K562 (cell line): ENCODE results near the gene PRPF18.

Experiments used
- CTCF ChIP-seq, 3 experiments: IDR thresholded peaks in 2 of 3; conservative IDR thresholded peaks in 1 of 3; 2 replicates each; pipeline ENCODE4 v1.5.1; 2011 to 2012; ENCODE audit warnings: low read length in 3 of 3, mild to moderate bottlenecking in 3 of 3, control low read depth in 2 of 3, improper control_type of control experiment in 1 of 3, inconsistent platforms in 1 of 3, low read depth in 1 of 3, mixed read lengths in 1 of 3, moderate library complexity in 1 of 3; ENCODE audit not compliant: insufficient read depth in 2 of 3
- HDAC6 ChIP-seq: IDR thresholded peaks from 2 replicates; pipeline ENCODE4 v1.6.1; 2012; ENCODE audit warnings: low read depth, mild to moderate bottlenecking, control low read depth, inconsistent platforms, low read length, moderate library complexity
- JUN ChIP-seq, 2 experiments: sonication (generic) in 1 of 2; formaldehyde crosslinking in 1 of 2; IDR thresholded peaks; 2 replicates each; pipeline versions ENCODE4 v1.6.1 to v1.8.0; 2012 to 2022; ENCODE audit warnings: borderline replicate concordance in 2 of 2, mild to moderate bottlenecking in 2 of 2, improper control_type of control experiment in 1 of 2, low read depth in 1 of 2, low read length in 1 of 2, missing genetic modification reagents in 1 of 2
- KDM4B ChIP-seq, 2 experiments: fragments of 450-650 bp in 1 of 2; sonication (generic) in 1 of 2; IDR thresholded peaks; 2 replicates each; pipeline ENCODE4 v1.6.1; 2016 to 2017; ENCODE audit warnings: borderline replicate concordance in 2 of 2, antibody characterized with exemption in 1 of 2, low read depth in 1 of 2, mild to moderate bottlenecking in 1 of 2
- MLX ChIP-seq, 2 experiments: fragments of 450-650 bp in 1 of 2; sonication (generic) in 1 of 2; formaldehyde crosslinking; conservative IDR thresholded peaks; 2 replicates each; pipeline versions ENCODE4 v1.4.0 to v1.8.1; 2020 to 2022; ENCODE audit warnings: mild to moderate bottlenecking in 1 of 2, missing genetic modification reagents in 1 of 2
- POLR2A ChIP-seq: fragments of 450-650 bp; conservative IDR thresholded peaks from 2 replicates; pipeline ENCODE4 v1.6.1; 2016
- POLR2AphosphoS2 ChIP-seq: IDR thresholded peaks from 2 replicates; pipeline ENCODE4 v1.6.1; 2012; ENCODE audit warnings: low read length, improper control_type of control experiment
- RAD21 ChIP-seq, 2 experiments: fragments of 250-450 bp in 1 of 2; fragments of 450-650 bp in 1 of 2; sonication (Bioruptor Pico) in 1 of 2; formaldehyde crosslinking in 1 of 2; IDR thresholded peaks in 1 of 2; conservative IDR thresholded peaks in 1 of 2; 2 replicates each; pipeline versions ENCODE4 v1.4.0 to v1.8.0; 2020 to 2022; ENCODE audit warnings: mild to moderate bottlenecking in 2 of 2, moderate library complexity in 1 of 2
- REST ChIP-seq, 2 experiments: fragments of 450-650 bp; formaldehyde crosslinking in 1 of 2; IDR thresholded peaks; 2 replicates each; pipeline versions ENCODE4 v1.4.0 to v1.6.1; 2014 to 2020; ENCODE audit warnings: mild to moderate bottlenecking in 2 of 2, borderline replicate concordance in 1 of 2, low read depth in 1 of 2
- SOX6 ChIP-seq: fragments of 450-650 bp; IDR thresholded peaks from 2 replicates; pipeline ENCODE4 v1.6.1; 2014; ENCODE audit warnings: mild to moderate bottlenecking
- SP1 ChIP-seq: sonication (generic); formaldehyde crosslinking; IDR thresholded peaks from 2 replicates; pipeline ENCODE4 v1.8.1; 2022; ENCODE audit warnings: mild to moderate bottlenecking, missing genetic modification reagents
- ZNF76 ChIP-seq: fragments of 250-450 bp; sonication (Bioruptor Pico); IDR thresholded peaks from 2 replicates; pipeline ENCODE4 v1.4.0; 2020; ENCODE audit warnings: mild to moderate bottlenecking, moderate library complexity, borderline replicate concordance

- TF ChIP-seq CTCF (IDR thresholded peaks at IDR 0.05 in 2 of 3, conservative IDR thresholded peaks at IDR 0.05 in 1 of 3; ENCODE audit: insufficient read depth in 2 of 3, low read depth in 1 of 3, low read length in 3 of 3) (no peak), POLR2A (0 out of 2 replicates have a peak, but pooled peaks have one; percentile 22), HDAC6 (no peak), RAD21 (CRISPR knock-in tag; conservative IDR thresholded peaks at IDR 0.05 in 1 of 2, IDR thresholded peaks at IDR 0.05 in 1 of 2) (no peak), KDM4B (IDR thresholded peaks at IDR 0.05; ENCODE audit: borderline replicate concordance in 2 of 2, low read depth in 1 of 2) (no peak), ZNF76 (no peak), JUN (IDR thresholded peaks at IDR 0.05; ENCODE audit: borderline replicate concordance, low read depth, low read length) (no peak), JUN (CRISPR knock-in tag; IDR thresholded peaks at IDR 0.05; ENCODE audit: borderline replicate concordance) (no peak), SP1 (CRISPR knock-in tag) (no peak), SOX6 (no peak), MLX (CRISPR knock-in tag; conservative IDR thresholded peaks at IDR 0.05) (no peak), REST (IDR thresholded peaks at IDR 0.05; ENCODE audit: borderline replicate concordance) (no peak), REST (CRISPR knock-in tag; IDR thresholded peaks at IDR 0.05; ENCODE audit: low read depth) (no peak), POLR2AphosphoS2 (no peak)
Measured at GRCh38 chr10:13649844-13650520, 63.2 kb downstream of the PRPF18 start.
